HG03457 (cell line): ENCODE data around the gene CAGE1.

ENCODE experiments used
- ATAC-seq: cut with Tn5 transposase; IDR thresholded peaks from one replicate; pipeline ENCODE4 v1.9.1; 2021; ENCODE audit warnings: moderate number of reproducible peaks; ENCODE audit not compliant: unreplicated experiment

Gene CAGE1

DNA sequence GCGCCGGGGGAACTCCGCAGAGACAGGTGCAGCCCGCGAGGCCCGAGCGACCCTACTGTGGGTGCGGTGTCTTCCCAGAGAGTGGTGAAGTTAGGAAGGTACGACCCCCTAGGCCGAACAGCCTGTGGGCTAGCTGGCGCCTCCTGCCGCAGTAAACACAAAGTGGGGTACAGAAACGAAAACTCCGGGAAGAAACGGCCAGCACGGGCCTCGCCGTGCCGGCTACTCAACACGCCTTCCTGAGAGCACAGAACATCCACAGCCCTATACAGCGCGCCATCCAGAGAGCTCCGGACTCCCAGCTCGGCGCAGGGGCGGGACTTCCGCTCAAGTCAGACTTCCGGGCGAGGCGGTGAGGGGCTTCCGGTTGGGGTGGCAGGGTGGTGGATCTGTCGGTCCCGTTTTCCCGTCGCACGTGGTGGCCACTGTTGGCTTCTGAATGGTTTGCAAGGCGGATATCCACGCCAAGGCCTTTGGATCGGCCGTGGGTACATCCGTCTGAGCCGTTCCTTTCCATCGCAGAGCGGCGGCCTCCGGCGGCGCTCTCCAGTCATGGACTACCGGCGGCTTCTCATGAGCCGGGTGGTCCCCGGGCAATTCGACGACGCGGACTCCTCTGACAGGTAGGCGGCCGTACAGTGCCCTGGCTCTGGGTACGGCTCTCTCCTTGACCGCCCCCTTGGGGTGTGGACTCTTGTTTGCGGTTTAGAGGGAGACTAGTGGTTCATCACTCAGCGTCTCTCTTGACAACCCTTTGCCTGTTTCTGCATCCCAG, at the start of gene CAGE1, which contains the start of gene RIOK1:
Gene CAGE1, minus strand, starts transcription at position 292 of the 775 bp plus-strand sequence. CDS start 2,569 bp downstream, outside the sequence.
Gene RIOK1, plus strand, starts transcription at position 358 of the 775 bp plus-strand sequence. Its CDS starts 195 bp downstream, at position 553.
- peak; percentile 94 for ATAC-seq

- ATAC-seq = no peak
Observed at GRCh38 chr6:7439228-7439627, 49.7 kb upstream of the CAGE1 start.

- no peak for ATAC-seq
Observed at GRCh38 chr6:7438011-7438410, 48.5 kb upstream of the CAGE1 start.

GRCh38 chr6:7434672-7435071, 45.1 kb upstream of the CAGE1 start:
- ATAC-seq = no peak

- no peak for ATAC-seq
Observed at GRCh38 chr6:7433121-7433617, 43.6 kb upstream of the CAGE1 start.

GRCh38 chr6:7432391-7433120, 43.0 kb upstream of the CAGE1 start:
- ATAC-seq = no peak

DNA sequence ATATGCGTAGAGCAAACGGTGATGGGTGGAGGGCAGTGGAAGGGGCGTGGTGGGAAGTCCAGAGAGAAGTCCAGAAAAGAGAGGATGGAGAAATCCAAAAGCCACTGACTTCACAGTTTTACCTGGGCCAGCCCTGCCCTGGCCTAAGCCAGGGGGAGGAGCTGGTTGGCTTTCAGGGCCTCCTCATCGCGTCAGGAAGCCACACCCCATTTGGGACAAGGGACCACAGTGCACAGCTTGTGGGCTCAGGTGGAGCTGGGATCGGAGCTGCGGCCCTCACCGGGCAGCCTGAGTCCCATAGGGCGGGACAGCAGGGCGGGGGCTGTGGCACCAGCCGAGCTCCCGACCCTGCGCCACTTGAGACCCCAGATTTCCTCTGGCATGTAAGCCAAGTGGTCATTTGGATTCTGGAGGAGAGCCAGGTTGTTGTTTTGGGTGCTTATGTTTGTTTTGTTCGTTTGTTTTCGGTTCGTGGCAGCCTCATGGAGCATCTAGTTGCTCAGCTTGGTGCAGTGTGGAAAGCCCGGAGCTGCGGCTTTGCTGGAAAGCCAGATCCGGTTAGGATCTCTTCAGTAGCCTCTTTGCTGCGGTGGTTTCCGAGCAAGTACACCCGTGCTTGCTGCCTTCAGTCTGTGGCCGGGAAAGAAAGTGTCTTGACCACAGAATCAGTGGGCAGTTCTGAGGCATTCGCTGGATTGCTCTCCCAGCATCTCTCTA, 42.3 kb upstream of the CAGE1 start:
- ATAC-seq = no peak

DNA sequence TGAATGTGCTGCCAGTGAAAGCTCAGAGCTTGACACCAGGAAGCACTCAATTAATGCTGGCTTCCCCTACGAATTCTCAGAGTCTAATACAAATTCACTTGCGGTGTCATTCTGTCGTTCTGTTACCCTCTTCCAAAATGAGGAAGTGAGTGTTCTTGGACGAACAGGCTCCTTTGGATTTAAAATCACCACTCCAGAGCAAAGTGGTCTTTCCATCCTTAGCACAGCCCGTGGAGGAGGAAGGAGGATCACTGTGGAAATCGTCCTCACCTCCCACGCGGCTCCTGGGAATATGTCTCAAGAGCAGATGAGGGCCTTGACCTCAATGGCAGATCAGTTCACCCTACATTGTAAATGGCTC, 41.8 kb upstream of the CAGE1 start:
- ATAC-seq = no peak

- ATAC-seq = no peak
Observed at GRCh38 chr6:7426447-7427169, 37.1 kb upstream of the CAGE1 start.

GRCh38 chr6:7425808-7426190, 36.3 kb upstream of the CAGE1 start:
- no peak for ATAC-seq

DNA sequence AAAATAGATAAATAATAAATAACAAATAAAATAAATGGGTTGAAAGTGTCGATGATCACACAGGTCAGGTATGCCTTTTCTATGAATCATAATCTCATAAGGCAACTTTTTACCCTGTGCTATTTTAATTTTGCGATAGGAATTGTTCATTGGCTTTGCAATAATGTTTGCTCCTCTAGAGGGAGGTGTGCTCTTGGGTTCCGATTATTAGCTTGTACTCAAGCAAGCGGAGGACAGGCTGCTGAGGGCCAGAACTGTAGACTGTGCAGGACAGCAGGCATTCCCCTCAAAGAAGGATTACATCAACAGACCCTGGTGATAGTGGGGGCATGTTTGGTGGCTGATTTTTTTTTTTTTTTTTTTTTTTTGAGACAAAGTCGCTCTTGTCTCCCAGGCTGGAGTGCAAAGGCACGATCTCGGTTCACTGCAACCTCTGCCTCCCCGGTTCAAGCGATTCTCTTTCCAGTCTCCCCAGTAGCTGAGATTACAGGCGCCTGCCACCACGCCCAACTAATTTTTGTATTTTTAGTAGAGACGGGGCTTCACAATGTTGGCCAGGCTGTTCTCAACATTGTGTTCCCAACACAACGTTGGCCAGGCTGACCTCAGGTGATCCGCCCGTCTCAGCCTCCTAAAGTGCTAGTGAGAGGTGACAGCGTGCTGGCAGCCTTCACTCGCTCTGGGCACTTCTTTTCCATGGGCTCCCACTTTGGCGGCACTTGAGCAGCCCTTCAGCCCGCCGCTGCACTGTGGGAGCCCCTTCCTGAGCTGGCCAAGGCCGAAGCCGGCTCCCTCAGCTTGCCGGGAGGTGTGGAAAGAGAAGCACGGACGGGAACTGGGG, 35.6 kb upstream of the CAGE1 start:
- ATAC-seq = no peak

DNA sequence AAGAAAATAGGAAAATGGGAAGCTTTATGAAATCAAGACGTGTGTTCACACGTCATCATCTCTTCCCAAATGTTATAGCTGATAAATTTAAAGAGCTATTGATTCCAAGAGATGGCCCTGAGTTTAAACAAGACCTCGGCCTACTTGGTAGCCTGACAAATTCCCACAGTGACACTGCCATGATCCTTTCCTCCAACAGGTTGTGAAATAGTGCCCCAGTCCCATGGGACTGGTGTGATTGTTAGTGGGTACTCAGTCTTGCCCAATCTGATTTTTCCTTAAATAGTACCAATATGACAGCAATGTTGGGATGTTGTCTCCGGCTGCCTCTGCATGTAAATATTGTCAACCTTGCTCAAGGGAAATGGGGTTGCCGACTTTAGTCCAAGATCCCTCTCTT, 34.5 kb upstream of the CAGE1 start:
- ATAC-seq = no peak

GRCh38 chr6:7421066-7421465, 31.5 kb upstream of the CAGE1 start:
- ATAC-seq = no peak

DNA sequence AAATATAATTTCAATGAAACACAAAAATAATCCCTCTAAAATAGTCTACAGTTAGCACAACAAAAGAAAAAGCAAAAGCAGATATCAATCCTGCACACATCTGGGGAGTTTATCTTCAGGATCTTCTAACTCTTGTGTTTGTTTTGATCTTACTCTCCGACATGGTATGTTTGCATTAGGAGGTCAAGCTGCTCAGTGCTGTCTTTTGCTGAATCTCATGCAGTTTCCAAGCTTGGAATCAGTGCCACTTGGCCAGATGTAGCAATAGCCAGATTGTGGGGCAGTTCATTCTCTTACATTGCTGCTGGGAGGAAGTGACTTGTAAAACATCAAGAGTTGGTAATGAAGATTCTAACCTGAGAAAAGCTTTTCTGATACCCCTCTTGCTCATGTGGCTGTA, 29.5 kb upstream of the CAGE1 start:
- ATAC-seq = no peak

- no peak for ATAC-seq
Observed at GRCh38 chr6:7418238-7418905, 28.8 kb upstream of the CAGE1 start.

GRCh38 chr6:7417684-7418083, 28.1 kb upstream of the CAGE1 start:
- ATAC-seq = no peak

DNA sequence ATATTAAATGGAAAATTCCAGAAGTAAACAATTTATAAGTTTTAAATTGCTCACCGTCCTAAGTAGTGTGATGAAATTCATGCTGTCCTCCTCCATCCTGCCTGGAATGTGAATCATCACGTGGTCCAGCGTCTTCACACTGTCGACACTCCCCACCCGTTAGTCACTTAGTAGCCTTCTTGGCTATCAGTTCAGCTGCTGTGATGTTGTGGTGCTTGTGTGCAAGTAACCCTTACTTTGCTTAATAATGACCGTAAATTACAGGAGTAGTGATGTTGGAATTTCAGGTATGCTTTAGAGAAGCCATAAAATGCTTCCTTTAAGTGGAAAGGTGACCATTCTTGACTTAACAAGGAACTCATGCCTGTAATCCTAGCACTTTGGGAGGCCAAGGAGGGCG, 25.3 kb upstream of the CAGE1 start:
- no peak for ATAC-seq

DNA sequence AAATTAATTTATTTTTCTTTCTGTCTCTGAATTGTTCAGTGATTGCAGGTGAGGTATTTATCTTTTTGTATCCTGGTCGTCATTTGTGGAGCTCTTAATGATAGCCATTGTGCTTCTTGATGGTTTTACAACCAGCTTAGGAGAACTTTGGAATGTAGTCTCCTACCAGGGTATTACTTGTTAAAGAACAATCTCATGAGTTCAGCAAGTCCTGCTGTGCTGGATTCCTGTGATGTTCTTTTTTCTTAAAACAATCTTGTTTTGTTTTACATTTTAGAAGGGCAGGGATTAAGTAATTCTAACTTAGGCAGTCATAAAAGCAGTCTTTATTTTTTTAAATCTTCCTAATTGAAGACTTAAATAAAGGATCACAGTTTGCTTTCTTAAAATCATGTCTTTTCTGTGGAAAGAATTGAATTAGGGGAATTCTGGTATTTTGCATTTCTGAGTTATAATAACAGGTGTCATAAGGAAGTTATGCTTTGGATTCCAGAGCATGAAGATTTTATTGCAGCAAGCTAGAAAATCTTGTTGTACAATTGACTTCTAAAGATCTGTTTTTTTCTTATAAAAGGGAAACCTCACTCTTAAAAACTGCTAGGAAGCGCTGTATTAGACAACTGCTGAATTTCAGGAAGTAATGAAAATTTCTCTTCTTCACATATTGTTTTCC, 23.7 kb upstream of the CAGE1 start:
- no peak for ATAC-seq

GRCh38 chr6:7411328-7411727, 21.8 kb upstream of the CAGE1 start:
- ATAC-seq = no peak
